Natural killer cell treated with Interleukin-12 subunit alpha and Interleukin-12 subunit beta and Interleukin-15 and Interleukin-18, amount 100 ng/mL, for 72 hours (primary cell): ENCODE measurements around the gene AKAP13. TPM values are rescaled to one million over a fixed set of nuclear protein-coding genes. Genes with fewer than 3 reads are reported as not detected.

Experiments
- ATAC-seq, 2 donors: fragments of 150-1000 bp; cut with Tn5 transposase in 1 of 2; sonication (Bioruptor Pico), chemical (Tn5 transposase) in 1 of 2; 2 replicates each; pipeline ENCODE4 v1.10.0; 2021
- DNase-seq: peaks from one replicate; pipeline ENCODE4 v3.0.0; 2022; ENCODE audit warnings: low spot score
- H3K27ac Mint-ChIP-seq, 2 donors: 1 replicate in 1 of 2; 2 replicates in 1 of 2; pipeline ENCODE4 v1.8.0; 2022; ENCODE audit warnings: mixed read lengths in 2 of 2, mild to moderate bottlenecking in 1 of 2, moderate library complexity in 1 of 2
- H3K27me3 Mint-ChIP-seq, 2 donors: 1 replicate in 1 of 2; 2 replicates in 1 of 2; pipeline ENCODE4 v1.8.0; 2022; ENCODE audit warnings: mixed read lengths in 2 of 2
- H3K36me3 Mint-ChIP-seq: one replicate; pipeline ENCODE4 v1.8.0; 2022; ENCODE audit warnings: mixed read lengths
- H3K4me1 Mint-ChIP-seq, 2 donors: 1 replicate in 1 of 2; 2 replicates in 1 of 2; pipeline ENCODE4 v1.8.0; 2022; ENCODE audit warnings: low read depth in 2 of 2, mixed read lengths in 2 of 2, mild to moderate bottlenecking in 1 of 2
- H3K4me3 Mint-ChIP-seq: one replicate; pipeline ENCODE4 v1.8.0; 2022; ENCODE audit warnings: mixed read lengths
- H3K9me3 Mint-ChIP-seq: 2 replicates; pipeline ENCODE4 v1.8.0; 2022; ENCODE audit warnings: mixed read lengths
- total RNA-seq, 2 donors: library from RNA; stranded (reverse); gene quantifications; one replicate each; pipeline ENCODE4 v1.2.3, GENCODE V29; 2022

Gene AKAP13
- total RNA-seq, 2 donors from 2014 or later: 142 to 176 TPM

- Mint-ChIP-seq H3K36me3 (no peaks in the 10 kb centered on the region), H3K27ac (no peak overlapping the region)
- no peak for DNase-seq
Measured at GRCh38 chr15:85754989-85755388, 374.6 kb downstream of the AKAP13 start.

GRCh38 chr15:85755471-85755870 lies 375.1 kb downstream of the AKAP13 start:
- peaks cover 0 to 8% of the 10 kb centered on the region in 2 donors for H3K4me1 Mint-ChIP-seq
- no peak overlapping the region for H3K4me3 Mint-ChIP-seq
- no peaks in the 10 kb centered on the region for H3K36me3 Mint-ChIP-seq
- DNase-seq (no peak), ATAC-seq (no peak)
- H3K27me3 Mint-ChIP-seq: no peaks in the 10 kb centered on the region
- no peaks in the 10 kb centered on the region for H3K9me3 Mint-ChIP-seq
- no peak overlapping the region for H3K27ac Mint-ChIP-seq

More at GRCh38 chr15:85754989-85755388, 374.6 kb downstream of the AKAP13 start:
- Mint-ChIP-seq H3K4me1 (peaks cover 0 to 8% of the 10 kb centered on the region in 2 donors), H3K27me3 (no peaks in the 10 kb centered on the region), H3K4me3 (no peak overlapping the region), H3K9me3 (no peaks in the 10 kb centered on the region)
- no peak for ATAC-seq

GRCh38 chr15:85755942-85756341 lies 375.5 kb downstream of the AKAP13 start:
- H3K36me3 Mint-ChIP-seq: no peaks in the 10 kb centered on the region
- no peak for ATAC-seq

DNA sequence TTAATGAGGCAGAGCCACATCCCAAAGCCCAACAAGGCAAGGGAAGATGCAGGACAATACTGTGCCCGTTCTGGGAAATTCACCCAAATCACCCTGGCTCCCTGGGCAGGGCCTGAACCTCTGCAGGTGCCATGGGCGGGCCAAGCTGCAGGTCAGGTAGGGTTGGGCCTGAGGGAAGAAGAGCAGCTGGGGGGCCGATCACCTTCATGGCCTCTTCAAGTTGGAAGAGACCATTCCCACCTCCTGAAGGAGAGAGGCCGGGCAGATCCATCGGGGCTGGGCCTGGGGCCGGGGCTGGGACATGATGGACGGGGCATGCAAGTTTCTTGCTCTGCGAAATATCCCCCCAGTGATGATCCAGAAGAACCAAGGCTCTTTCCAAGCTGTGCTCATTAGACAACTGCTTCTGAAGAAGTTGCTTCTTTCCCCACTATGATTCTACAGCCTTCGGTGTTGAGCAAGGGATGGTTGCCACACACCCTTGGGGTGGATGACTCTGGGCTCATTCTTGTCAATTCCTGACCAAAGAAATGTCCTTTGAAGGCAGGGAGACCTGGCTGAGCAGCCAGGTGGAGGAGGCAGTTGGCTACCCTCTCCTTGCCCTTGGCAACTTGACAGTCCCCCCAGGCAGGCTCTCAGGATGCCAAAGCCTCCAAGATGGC lies 376.1 kb downstream of the AKAP13 start:
- Mint-ChIP-seq H3K27ac (no peak overlapping the region), H3K4me3 (no peak overlapping the region), H3K27me3 (no peaks in the 10 kb centered on the region), H3K4me1 (peaks cover 0 to 6% of the 10 kb centered on the region in 2 donors), H3K9me3 (no peaks in the 10 kb centered on the region), H3K36me3 (no peaks in the 10 kb centered on the region)
- DNase-seq (no peak), ATAC-seq (no peak)

More at GRCh38 chr15:85755942-85756341, 375.5 kb downstream of the AKAP13 start:
- no peak overlapping the region for H3K4me3 Mint-ChIP-seq
- H3K27ac Mint-ChIP-seq: no peak overlapping the region
- no peak for DNase-seq
- H3K9me3 Mint-ChIP-seq: no peaks in the 10 kb centered on the region
- H3K27me3 Mint-ChIP-seq: no peaks in the 10 kb centered on the region
- H3K4me1 Mint-ChIP-seq: peaks cover 0 to 8% of the 10 kb centered on the region in 2 donors

DNA sequence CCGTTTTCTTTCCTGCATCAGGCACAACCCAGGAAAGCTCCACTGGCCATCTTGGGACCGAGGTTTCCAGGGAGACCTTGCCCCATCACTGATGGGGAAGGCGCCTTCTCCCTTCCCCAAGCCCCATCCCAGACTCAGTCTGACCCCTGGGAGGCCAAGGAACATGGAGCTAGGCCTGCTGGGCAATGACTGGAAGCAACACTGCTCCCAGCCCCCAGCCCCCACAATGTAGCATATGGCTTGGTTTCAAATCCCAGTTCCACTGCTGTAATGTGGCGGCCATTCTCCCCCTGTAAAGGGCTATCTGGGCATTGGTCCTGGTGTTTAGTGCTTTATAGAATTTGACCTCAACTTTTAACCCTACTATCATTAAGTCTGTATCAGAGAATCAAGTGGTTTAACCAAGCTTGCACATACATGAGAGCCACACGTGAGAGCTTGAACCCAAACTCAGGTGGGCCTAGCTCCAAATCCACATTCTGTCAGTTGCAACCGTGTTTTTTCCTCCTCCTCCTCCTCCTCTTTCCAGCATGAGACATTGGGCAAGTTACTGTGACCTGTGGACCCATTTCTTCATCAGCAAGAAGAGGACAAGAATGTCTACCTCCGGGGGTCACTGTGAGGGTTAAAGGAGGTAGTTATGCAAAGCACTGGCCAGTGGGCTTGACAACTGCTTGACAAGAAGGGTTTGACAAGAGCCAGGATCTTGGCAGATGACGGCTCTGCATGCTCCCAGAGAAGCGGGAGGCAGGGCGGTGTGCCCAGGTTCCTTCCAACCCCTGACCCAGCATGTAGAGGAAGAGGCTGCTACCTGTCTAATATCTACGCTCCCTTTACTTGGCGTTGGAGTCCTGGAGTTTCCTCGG lies 376.9 kb downstream of the AKAP13 start:
- Mint-ChIP-seq H3K27me3 (no peaks in the 10 kb centered on the region), H3K4me3 (no peak overlapping the region), H3K4me1 (peaks cover 0 to 3% of the 10 kb centered on the region in 2 donors), H3K36me3 (no peaks in the 10 kb centered on the region), H3K9me3 (no peaks in the 10 kb centered on the region), H3K27ac (no peak overlapping the region)
- ATAC-seq (no peak), DNase-seq (no peak)

DNA sequence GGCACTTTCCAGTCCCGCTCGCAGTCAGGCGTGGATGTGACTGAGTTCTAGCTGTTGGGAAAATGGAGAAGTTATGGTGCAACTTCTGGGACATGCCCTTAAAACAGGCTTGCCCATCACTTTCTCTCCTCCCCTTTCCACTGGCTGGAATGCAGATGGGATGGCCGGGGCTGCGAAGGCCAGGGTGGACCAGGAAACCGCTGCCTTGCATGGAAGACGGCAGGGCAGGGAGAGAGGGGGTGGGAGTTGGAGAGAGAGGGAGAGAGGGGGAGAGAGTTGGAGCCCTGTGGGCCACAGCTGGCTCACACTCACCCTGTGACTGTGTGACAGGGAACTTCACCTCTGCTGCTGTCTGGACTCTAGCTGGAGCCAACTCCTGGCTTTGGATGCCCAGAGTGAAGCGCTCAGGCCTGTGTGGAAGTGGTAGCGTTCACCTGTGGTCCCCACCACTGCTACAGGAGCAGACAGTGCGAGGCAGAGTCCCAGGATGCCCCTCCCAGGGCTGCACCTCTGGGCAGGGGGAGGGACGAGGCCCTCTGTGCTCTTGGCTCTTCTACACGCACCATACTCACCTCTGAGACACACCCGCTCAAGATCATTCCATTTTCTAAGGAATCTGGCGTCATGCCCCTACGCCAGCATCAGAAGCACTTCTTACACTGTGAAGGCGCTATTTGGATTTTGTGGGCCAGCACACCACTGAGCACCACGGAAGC lies 377.7 kb downstream of the AKAP13 start:
- no peak for DNase-seq
- Mint-ChIP-seq H3K36me3 (no peaks in the 10 kb centered on the region), H3K4me3 (no peak overlapping the region), H3K27ac (no peak overlapping the region), H3K4me1 (peaks cover 0 to 3% of the 10 kb centered on the region in 2 donors), H3K27me3 (no peaks in the 10 kb centered on the region), H3K9me3 (no peaks in the 10 kb centered on the region)
- ATAC-seq: peak in 1 of 2 donors; percentile 7

GRCh38 chr15:85758655-85758978 lies 378.2 kb downstream of the AKAP13 start:
- no peak overlapping the region for H3K27ac Mint-ChIP-seq

DNA sequence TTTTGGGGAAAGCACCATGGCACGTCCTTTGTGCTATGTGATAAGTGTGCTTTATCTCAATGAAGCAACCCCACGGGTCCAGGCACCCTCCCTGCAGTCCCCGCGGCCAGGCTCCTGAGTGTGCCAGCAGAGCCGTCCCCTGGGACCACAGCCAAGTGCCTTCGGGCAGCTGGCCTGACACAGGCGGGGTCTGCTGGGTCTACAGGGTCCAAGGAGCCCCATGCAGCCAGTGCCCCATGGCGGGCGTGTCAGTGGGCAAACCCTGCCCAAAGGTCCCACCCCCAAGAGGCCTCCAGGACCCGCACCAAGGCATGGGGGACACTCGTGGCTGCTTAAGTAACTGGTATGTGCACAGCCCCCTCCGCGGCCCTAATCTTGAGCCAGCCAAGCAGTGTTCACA lies 379.0 kb downstream of the AKAP13 start:
- Mint-ChIP-seq H3K4me3 (no peak overlapping the region), H3K4me1 (peaks cover 0 to 3% of the 10 kb centered on the region in 2 donors), H3K27me3 (no peaks in the 10 kb centered on the region), H3K9me3 (no peaks in the 10 kb centered on the region), H3K27ac (no peak overlapping the region), H3K36me3 (no peaks in the 10 kb centered on the region)
- DNase-seq (no peak), ATAC-seq (no peak)

More at GRCh38 chr15:85758655-85758978, 378.2 kb downstream of the AKAP13 start:
- Mint-ChIP-seq H3K9me3 (no peaks in the 10 kb centered on the region), H3K36me3 (no peaks in the 10 kb centered on the region), H3K4me3 (no peak overlapping the region), H3K27me3 (no peaks in the 10 kb centered on the region), H3K4me1 (peaks cover 0 to 3% of the 10 kb centered on the region in 2 donors)
- DNase-seq (no peak), ATAC-seq (no peak)

DNA sequence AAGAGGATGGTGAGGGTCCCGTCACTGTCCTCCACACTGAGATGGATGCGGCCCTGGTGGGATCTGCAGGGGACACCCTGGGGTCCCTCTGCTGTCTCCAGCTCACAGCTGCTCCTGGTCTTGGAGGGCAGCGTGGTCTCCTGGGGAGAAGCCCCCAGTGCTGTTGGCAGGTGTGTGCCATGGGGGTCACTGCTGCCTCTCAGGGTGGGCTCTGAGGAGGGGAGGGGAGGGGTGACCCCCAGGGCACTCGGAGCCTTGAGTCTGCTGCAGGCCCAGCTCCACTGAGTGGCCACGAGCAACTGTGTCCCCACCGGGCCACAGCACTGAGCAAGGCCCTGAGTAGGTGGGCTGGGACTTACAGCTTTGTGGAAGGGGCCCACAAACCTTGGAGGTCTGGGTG lies 379.6 kb downstream of the AKAP13 start:
- no peak overlapping the region for H3K27ac Mint-ChIP-seq
- no peaks in the 10 kb centered on the region for H3K27me3 Mint-ChIP-seq
- no peaks in the 10 kb centered on the region for H3K9me3 Mint-ChIP-seq
- no peak overlapping the region for H3K4me3 Mint-ChIP-seq
- H3K36me3 Mint-ChIP-seq: no peaks in the 10 kb centered on the region
- peaks cover 0 to 3% of the 10 kb centered on the region in 2 donors for H3K4me1 Mint-ChIP-seq
- no peak for DNase-seq
- no peak for ATAC-seq

- no peaks in the 10 kb centered on the region for H3K36me3 Mint-ChIP-seq
- H3K4me1 Mint-ChIP-seq: peaks cover 0 to 3% of the 10 kb centered on the region in 2 donors
- H3K27ac Mint-ChIP-seq: no peak overlapping the region
- DNase-seq (no peak), ATAC-seq (no peak)
- no peaks in the 10 kb centered on the region for H3K27me3 Mint-ChIP-seq
- H3K4me3 Mint-ChIP-seq: no peak overlapping the region
- no peaks in the 10 kb centered on the region for H3K9me3 Mint-ChIP-seq
Measured at GRCh38 chr15:85760531-85761371, 380.3 kb downstream of the AKAP13 start.

GRCh38 chr15:85761635-85762034 lies 381.2 kb downstream of the AKAP13 start:
- H3K27ac Mint-ChIP-seq: no peak overlapping the region
- no peaks in the 10 kb centered on the region for H3K36me3 Mint-ChIP-seq
- DNase-seq: no peak
- ATAC-seq: no peak
- H3K27me3 Mint-ChIP-seq: no peaks in the 10 kb centered on the region
- no peaks in the 10 kb centered on the region for H3K9me3 Mint-ChIP-seq
- no peak overlapping the region for H3K4me3 Mint-ChIP-seq
- H3K4me1 Mint-ChIP-seq: peaks cover 0 to 3% of the 10 kb centered on the region in 2 donors

DNA sequence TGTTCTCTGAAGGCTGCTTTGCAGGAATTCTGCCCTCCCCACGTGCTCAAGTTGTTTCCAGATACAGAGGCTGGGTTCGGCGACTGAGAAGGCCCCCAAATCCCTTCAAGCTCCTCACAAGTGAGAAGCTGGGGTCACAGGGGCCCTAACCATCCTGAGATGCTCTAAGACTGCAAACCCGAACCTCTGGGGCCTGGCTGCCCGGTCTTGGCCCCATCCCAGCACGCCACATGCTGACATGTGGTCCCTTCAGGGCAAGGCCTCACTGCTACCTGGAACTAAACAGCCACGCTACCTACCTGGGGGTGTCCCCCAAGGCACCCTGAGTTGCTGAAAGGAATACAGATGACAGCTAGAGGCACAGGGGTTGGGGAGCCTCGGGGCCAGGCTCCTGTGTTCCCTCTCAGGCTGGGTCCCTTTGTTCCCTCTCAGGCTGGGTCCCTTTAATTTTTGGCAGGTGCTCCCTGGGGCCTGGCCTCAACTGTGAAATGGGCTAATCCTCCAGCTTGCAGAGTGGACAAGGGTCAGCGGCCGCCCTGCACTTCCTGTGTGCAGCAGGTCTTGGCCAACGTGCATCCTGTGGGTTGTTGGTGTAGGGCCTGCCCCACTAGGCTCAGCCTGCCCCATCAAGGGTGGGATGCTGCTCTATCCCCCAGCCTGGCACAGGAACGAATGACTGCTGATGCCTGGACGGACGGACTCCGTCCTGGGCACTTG lies 381.8 kb downstream of the AKAP13 start:
- Mint-ChIP-seq H3K27me3 (no peaks in the 10 kb centered on the region), H3K27ac (no peak overlapping the region), H3K4me1 (peaks cover 0 to 3% of the 10 kb centered on the region in 2 donors), H3K4me3 (no peak overlapping the region), H3K36me3 (no peaks in the 10 kb centered on the region), H3K9me3 (no peaks in the 10 kb centered on the region)
- ATAC-seq (no peak), DNase-seq (no peak)

GRCh38 chr15:85762756-85763127 lies 382.3 kb downstream of the AKAP13 start:
- H3K27ac Mint-ChIP-seq: peak overlapping the region in 1 of 2 donors; percentile 60
- H3K4me3 Mint-ChIP-seq: no peak overlapping the region
- ATAC-seq (no peak), DNase-seq (no peak)
- H3K9me3 Mint-ChIP-seq: no peaks in the 10 kb centered on the region
- peaks cover 0 to 3% of the 10 kb centered on the region in 2 donors for H3K4me1 Mint-ChIP-seq
- H3K27me3 Mint-ChIP-seq: no peaks in the 10 kb centered on the region
- H3K36me3 Mint-ChIP-seq: no peaks in the 10 kb centered on the region
